GM12892 (cell line): ENCODE data around the gene FGF5.
"Not testable (repeated sequence)": the region's sequence is repeated elsewhere in the genome, so short reads cannot be mapped to it uniquely, and the experiment has no call there.

ENCODE experiments used
- DNase-seq: peaks from one replicate; pipeline ENCODE4 v3.0.0; 2011; ENCODE audit not compliant: insufficient read length
- FAIRE-seq: peaks from 2 replicates; lab custom pipeline; 2011; peaks lifted over from hg19 to GRCh38; lab: Jason Lieb, UNC
- POLR2A ChIP-seq: IDR thresholded peaks from 2 replicates; pipeline ENCODE4 v1.6.1; 2011; ENCODE audit warnings: low read depth, low read length, control low read depth
- POLR2AphosphoS5 ChIP-seq: IDR thresholded peaks from 2 replicates; pipeline ENCODE4 v1.6.1; 2011; ENCODE audit warnings: low read depth, low read length, control low read depth
- TAF1 ChIP-seq: IDR thresholded peaks from 2 replicates; pipeline ENCODE4 v1.6.1; 2011; ENCODE audit warnings: low read depth, mild to moderate bottlenecking, control low read depth, low read length, borderline replicate concordance

The FGF5 gene

GRCh38 chr4:80233390-80233789 lies 33.1 kb upstream of the FGF5 start:
- TF ChIP-seq POLR2AphosphoS5 (no peak), POLR2A (no peak), TAF1 (no peak)
- DNase-seq (no peak), FAIRE-seq (no peak)

GRCh38 chr4:80235451-80235850 lies 31.0 kb upstream of the FGF5 start:
- TF ChIP-seq TAF1 (no peak), POLR2AphosphoS5 (no peak), POLR2A (no peak)
- no peak for FAIRE-seq
- no peak for DNase-seq

- no peak for TF ChIP-seq POLR2A
- FAIRE-seq = no peak
- DNase-seq = no peak
These were observed 28.5 kb upstream of the FGF5 start for GRCh38 chr4:80237992-80238391.

- FAIRE-seq (no peak), DNase-seq (no peak)
- no peak for TF ChIP-seq POLR2AphosphoS5
- TF ChIP-seq POLR2A = no peak
- no peak for TF ChIP-seq TAF1
These were observed 26.8 kb upstream of the FGF5 start for GRCh38 chr4:80239480-80240150.

- TF ChIP-seq POLR2A (no peak), POLR2AphosphoS5 (no peak), TAF1 (no peak)
- DNase-seq (no peak), FAIRE-seq (no peak)
These were observed 25.5 kb upstream of the FGF5 start for GRCh38 chr4:80240976-80241375.

GRCh38 chr4:80243274-80244018 lies 23.0 kb upstream of the FGF5 start:
- no peak for DNase-seq
- no peak for TF ChIP-seq POLR2AphosphoS5
- FAIRE-seq = no peak

- FAIRE-seq = not testable (repeated sequence)
These were observed 19.0 kb upstream of the FGF5 start for GRCh38 chr4:80247484-80247883.

GRCh38 chr4:80249144-80249543 lies 17.3 kb upstream of the FGF5 start:
- TF ChIP-seq POLR2A (no peak), POLR2AphosphoS5 (no peak), TAF1 (no peak)
- FAIRE-seq (no peak), DNase-seq (no peak)

More at GRCh38 chr4:80247484-80247883, 19.0 kb upstream of the FGF5 start:
- DNase-seq = not testable (repeated sequence)

- TF ChIP-seq POLR2A = no peak
- TF ChIP-seq TAF1 = no peak
- TF ChIP-seq POLR2AphosphoS5 = no peak
- FAIRE-seq (no peak), DNase-seq (no peak)
These were observed 14.0 kb upstream of the FGF5 start for GRCh38 chr4:80252427-80252826.

GRCh38 chr4:80252953-80253352 lies 13.5 kb upstream of the FGF5 start:
- no peak for DNase-seq
- FAIRE-seq = no peak
- TF ChIP-seq POLR2A = no peak
- no peak for TF ChIP-seq POLR2AphosphoS5
- TF ChIP-seq TAF1 = no peak

GRCh38 chr4:80253510-80253909 lies 13.0 kb upstream of the FGF5 start:
- FAIRE-seq = no peak
- DNase-seq = no peak
- no peak for TF ChIP-seq TAF1
- no peak for TF ChIP-seq POLR2A
- TF ChIP-seq POLR2AphosphoS5 = no peak

GRCh38 chr4:80254114-80254513 lies 12.3 kb upstream of the FGF5 start:
- FAIRE-seq (no peak), DNase-seq (no peak)
- TF ChIP-seq TAF1 (no peak), POLR2A (no peak), POLR2AphosphoS5 (no peak)
